Suprapubic skin (tissue), 4 donors: ENCODE data around the gene NRP2. TPM values are rescaled to one million over a fixed set of nuclear protein-coding genes. Genes with fewer than 3 reads are reported as not detected.

Experiments
- DNase-seq, 2 donors: peaks; one replicate each; pipeline ENCODE4 v3.0.0-alpha.2; 2019; ENCODE audit warnings: low spot score in 2 of 2
- H3K27ac ChIP-seq: fragments of 200-600 bp; sonication (generic); one replicate; pipeline ENCODE4 v1.5.1; 2019
- H3K27me3 ChIP-seq: fragments of 200-600 bp; sonication (generic); one replicate; pipeline ENCODE4 v1.5.1; 2019
- H3K36me3 ChIP-seq: fragments of 200-600 bp; sonication (generic); one replicate; pipeline ENCODE4 v1.5.1; 2019
- H3K4me1 ChIP-seq: fragments of 200-600 bp; sonication (generic); one replicate; pipeline ENCODE4 v1.5.1; 2019
- H3K4me3 ChIP-seq: fragments of 200-600 bp; sonication (generic); one replicate; pipeline ENCODE4 v1.5.1; 2019; ENCODE audit warnings: mild to moderate bottlenecking
- H3K9me3 ChIP-seq: fragments of 200-600 bp; sonication (generic); one replicate; pipeline ENCODE4 v1.5.1; 2019
- CTCF ChIP-seq, 2 donors: fragments of 200-600 bp in 1 of 2; fragments of 450-650 bp in 1 of 2; sonication (generic) in 1 of 2; IDR thresholded peaks; one replicate each; pipeline ENCODE4 v1.5.1; 2016 to 2019; ENCODE audit warnings: antibody characterized with exemption in 2 of 2, mild to moderate bottlenecking in 1 of 2, moderate library complexity in 1 of 2
- EP300 ChIP-seq: sonication (generic); formaldehyde crosslinking; IDR thresholded peaks from one replicate; pipeline ENCODE4 v1.6.1; 2017; ENCODE audit warnings: antibody characterized with exemption
- POLR2A ChIP-seq, 2 donors: fragments of 450-650 bp; IDR thresholded peaks; one replicate each; pipeline ENCODE4 v1.6.1; 2017; ENCODE audit warnings: antibody characterized with exemption in 2 of 2, mild to moderate bottlenecking in 2 of 2, moderate library complexity in 2 of 2
- POLR2AphosphoS5 ChIP-seq, 3 donors: sonication (generic); formaldehyde crosslinking; IDR thresholded peaks; one replicate each; pipeline ENCODE4 v1.6.1; 2017; ENCODE audit warnings: antibody characterized with exemption in 3 of 3
- WGBS: methylation state at CpG from one replicate; pipeline ENCODE4 v1.1.5; 2018; 5-methylcytosine and 5-hydroxymethylcytosine counted together
- total RNA-seq, 4 donors: library from RNA; depleted of rRNA; stranded (reverse); fragments of >200 nt; gene quantifications; one replicate each; pipeline ENCODE4 v1.1.0, GENCODE V29; 2016

Gene NRP2
- total RNA-seq, 4 donors from 2014 or later: 3.4 to 8.9 (median 6.6) TPM

GRCh38 chr2:205700331-205701132 is 18.2 kb downstream of the NRP2 start:
- TF ChIP-seq POLR2A (IDR thresholded peaks at IDR 0.05) (no peak), EP300 (no peak), CTCF (IDR thresholded peaks at IDR 0.05) (no peak), POLR2AphosphoS5 (IDR thresholded peaks at IDR 0.05) (no peak)
- no peaks in the 10 kb centered on the region for H3K27me3 ChIP-seq
- no peak overlapping the region for H3K4me3 ChIP-seq
- no peaks in the 10 kb centered on the region for H3K9me3 ChIP-seq
- H3K4me1 ChIP-seq: peaks cover 12% of the 10 kb centered on the region
- WGBS: 78% methylated on average over 12 of the region's 12 CpGs
- H3K36me3 ChIP-seq: no peaks in the 10 kb centered on the region
- DNase-seq: no peak
- peak overlapping the region; percentile 62 for H3K27ac ChIP-seq

- Histone ChIP-seq H3K9me3 (no peaks in the 10 kb centered on the region), H3K36me3 (no peaks in the 10 kb centered on the region), H3K27me3 (no peaks in the 10 kb centered on the region), H3K27ac (no peak overlapping the region), H3K4me1 (peaks cover 12% of the 10 kb centered on the region), H3K4me3 (no peak overlapping the region)
- 94% methylated on average over 1 of the region's 1 CpG for WGBS
- DNase-seq: no peak
- no peak for TF ChIP-seq POLR2A (IDR thresholded peaks at IDR 0.05)
- TF ChIP-seq CTCF (IDR thresholded peaks at IDR 0.05): no peak
- no peak for TF ChIP-seq POLR2AphosphoS5 (IDR thresholded peaks at IDR 0.05)
- no peak for TF ChIP-seq EP300
These were observed 19.2 kb downstream of the NRP2 start for GRCh38 chr2:205701509-205701908.

GRCh38 chr2:205702576-205702975 is 20.3 kb downstream of the NRP2 start:
- H3K4me3 ChIP-seq: no peak overlapping the region
- H3K4me1 ChIP-seq: peaks cover 18% of the 10 kb centered on the region
- H3K27me3 ChIP-seq: no peaks in the 10 kb centered on the region
- H3K36me3 ChIP-seq: no peaks in the 10 kb centered on the region
- no peak overlapping the region for H3K27ac ChIP-seq
- WGBS: 62% methylated on average over 1 of the region's 1 CpG
- no peaks in the 10 kb centered on the region for H3K9me3 ChIP-seq
- DNase-seq: no peak
- no peak for TF ChIP-seq EP300
- no peak for TF ChIP-seq POLR2AphosphoS5 (IDR thresholded peaks at IDR 0.05)
- no peak for TF ChIP-seq POLR2A (IDR thresholded peaks at IDR 0.05)
- no peak for TF ChIP-seq CTCF (IDR thresholded peaks at IDR 0.05)

GRCh38 chr2:205703471-205704126 is 21.3 kb downstream of the NRP2 start:
- no peak for DNase-seq
- WGBS: 77% methylated on average over 8 of the region's 8 CpGs
- no peaks in the 10 kb centered on the region for H3K9me3 ChIP-seq
- no peak overlapping the region for H3K27ac ChIP-seq
- H3K4me3 ChIP-seq: no peak overlapping the region
- no peaks in the 10 kb centered on the region for H3K36me3 ChIP-seq
- H3K4me1 ChIP-seq: peaks cover 26% of the 10 kb centered on the region
- no peak for TF ChIP-seq POLR2AphosphoS5 (IDR thresholded peaks at IDR 0.05)
- no peak for TF ChIP-seq EP300
- no peak for TF ChIP-seq CTCF (IDR thresholded peaks at IDR 0.05)
- no peak for TF ChIP-seq POLR2A (IDR thresholded peaks at IDR 0.05)
- H3K27me3 ChIP-seq: no peaks in the 10 kb centered on the region

- no peak for DNase-seq
- no peaks in the 10 kb centered on the region for H3K9me3 ChIP-seq
- WGBS: 68% methylated on average over 9 of the region's 9 CpGs
- no peak overlapping the region for H3K27ac ChIP-seq
- no peak overlapping the region for H3K4me3 ChIP-seq
- TF ChIP-seq EP300: no peak
- TF ChIP-seq POLR2AphosphoS5 (IDR thresholded peaks at IDR 0.05): no peak
- no peaks in the 10 kb centered on the region for H3K27me3 ChIP-seq
- peaks cover 29% of the 10 kb centered on the region for H3K4me1 ChIP-seq
- no peaks in the 10 kb centered on the region for H3K36me3 ChIP-seq
These were observed 21.9 kb downstream of the NRP2 start for GRCh38 chr2:205704127-205704741.
